ENCODE data around the gene CSF1. TPM values are rescaled to one million over a fixed set of nuclear protein-coding genes. Genes with fewer than 3 reads are reported as not detected.

CSF1 gene
- polyA plus RNA-seq, 1 donor (not counting 4 experiments of a cell fraction or from before 2014, with no cell fraction given), result 1.8 TPM

GRCh38 chr1:109902204-109902985, 8.3 kb upstream of the CSF1 start:
- Histone ChIP-seq H2AFZ (ENCODE audit: control insufficient read depth, low read length) (no peak overlapping the region), H3K9ac (ENCODE audit: control insufficient read depth, extremely low read depth, insufficient read depth, low read length) (no peak overlapping the region), H3K4me2 (ENCODE audit: control insufficient read depth, extremely low read depth, insufficient read depth, low read depth, low read length) (peak overlapping the region; percentile 34), H3K27ac (ENCODE audit: control insufficient read depth, insufficient read depth, low read length) (no peak overlapping the region), H3K4me3 (ENCODE audit: control insufficient read depth in 2 of 3, extremely low read depth in 1 of 3, insufficient read depth in 2 of 3, low read depth in 1 of 3, low read length in 3 of 3) (no peak overlapping the region), H4K20me1 (ENCODE audit: control insufficient read depth, extremely low read depth, insufficient read depth, low read length) (no peaks in the 10 kb centered on the region), H3K4me1 (ENCODE audit: control insufficient read depth, extremely low read depth, insufficient read depth, low read length) (peaks cover 9% of the 10 kb centered on the region), H3K9me1 (ENCODE audit: control insufficient read depth, extremely low read depth, insufficient read depth, low read length) (no peaks in the 10 kb centered on the region), H3K27me3 (ENCODE audit: control insufficient read depth, extremely low read depth, insufficient read depth, low read length) (no peaks in the 10 kb centered on the region), H3K79me2 (ENCODE audit: control insufficient read depth, insufficient read depth, low read length) (no peaks in the 10 kb centered on the region), H3K36me3 (ENCODE audit: control insufficient read depth in 2 of 2, extremely low read depth in 1 of 2, insufficient read depth in 2 of 2, low read length in 2 of 2) (no peaks in the 10 kb centered on the region), H3K9me3 (ENCODE audit: control insufficient read depth, low read depth, low read length) (no peaks in the 10 kb centered on the region)
- FAIRE-seq (no peak), DNase-seq (ENCODE audit: low read depth, low spot score) (no peak)
- no peak for TF ChIP-seq CTCF (optimal IDR thresholded peaks at IDR 0.05 in 1 of 3, IDR thresholded peaks at IDR 0.05 in 1 of 3, conservative IDR thresholded peaks at IDR 0.05 in 1 of 3; ENCODE audit: extremely low read depth in 1 of 3, insufficient read depth in 2 of 3, low read length in 3 of 3)
- no peak for TF ChIP-seq EZH2 (IDR thresholded peaks at IDR 0.05; ENCODE audit: low read length)
- dilution Hi-C loops (cut with MboI; ENCODE audit: extremely low pct_ligation_motif_present, low sequenced_read_pairs), result no loop called here

DNA sequence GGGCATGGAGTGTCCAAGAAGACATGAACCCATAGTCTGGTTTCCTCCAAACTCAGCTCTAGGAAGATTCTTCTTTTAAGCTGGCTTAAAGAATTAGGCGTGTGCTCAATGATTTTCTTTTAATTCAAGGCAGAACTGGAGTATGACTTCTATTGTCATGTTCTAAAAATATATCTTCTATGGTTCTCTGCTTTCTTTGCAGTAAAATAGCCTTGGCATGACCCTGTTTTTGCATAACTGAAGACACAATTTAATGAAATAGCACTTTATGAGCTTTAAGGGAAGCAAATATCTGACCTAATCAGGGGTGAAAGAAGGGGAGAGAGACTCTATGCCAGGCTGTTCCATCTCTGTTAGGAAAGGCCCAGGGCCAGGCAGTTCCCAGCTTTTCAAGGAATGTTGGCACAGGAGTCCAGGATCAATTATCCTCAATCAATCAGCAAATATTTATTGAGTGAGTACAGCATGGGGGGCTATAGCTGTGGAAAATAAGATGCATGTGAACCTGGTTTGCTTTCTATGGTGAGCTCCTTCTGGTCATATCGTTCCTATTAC, 7.2 kb upstream of the CSF1 start:
- no peaks in the 10 kb centered on the region for H4K20me1 ChIP-seq (ENCODE audit: control insufficient read depth, extremely low read depth, insufficient read depth, low read length)
- TF ChIP-seq CTCF (optimal IDR thresholded peaks at IDR 0.05 in 1 of 3, IDR thresholded peaks at IDR 0.05 in 1 of 3, conservative IDR thresholded peaks at IDR 0.05 in 1 of 3; ENCODE audit: extremely low read depth in 1 of 3, insufficient read depth in 2 of 3, low read length in 3 of 3) (no peak), EZH2 (IDR thresholded peaks at IDR 0.05; ENCODE audit: low read length) (no peak)
- no peak overlapping the region for H3K9ac ChIP-seq (ENCODE audit: control insufficient read depth, extremely low read depth, insufficient read depth, low read length)
- H3K4me3 ChIP-seq (ENCODE audit: control insufficient read depth in 2 of 3, extremely low read depth in 1 of 3, insufficient read depth in 2 of 3, low read depth in 1 of 3, low read length in 3 of 3), result no peak overlapping the region
- no peak overlapping the region for H2AFZ ChIP-seq (ENCODE audit: control insufficient read depth, low read length)
- dilution Hi-C loops (cut with MboI; ENCODE audit: extremely low pct_ligation_motif_present, low sequenced_read_pairs), result no loop called here
- no peak overlapping the region for H3K27ac ChIP-seq (ENCODE audit: control insufficient read depth, insufficient read depth, low read length)
- DNase-seq (ENCODE audit: low read depth, low spot score) (no peak), FAIRE-seq (no peak)
- no peak overlapping the region for H3K4me2 ChIP-seq (ENCODE audit: control insufficient read depth, extremely low read depth, insufficient read depth, low read depth, low read length)
- H3K4me1 ChIP-seq (ENCODE audit: control insufficient read depth, extremely low read depth, insufficient read depth, low read length), result peaks cover 9% of the 10 kb centered on the region
- peaks cover 7% of the 10 kb centered on the region for H3K27me3 ChIP-seq (ENCODE audit: control insufficient read depth, extremely low read depth, insufficient read depth, low read length)
- H3K9me1 ChIP-seq (ENCODE audit: control insufficient read depth, extremely low read depth, insufficient read depth, low read length), result no peaks in the 10 kb centered on the region
- H3K79me2 ChIP-seq (ENCODE audit: control insufficient read depth, insufficient read depth, low read length), result no peaks in the 10 kb centered on the region
- H3K36me3 ChIP-seq (ENCODE audit: control insufficient read depth in 2 of 2, extremely low read depth in 1 of 2, insufficient read depth in 2 of 2, low read length in 2 of 2), result no peaks in the 10 kb centered on the region
- no peaks in the 10 kb centered on the region for H3K9me3 ChIP-seq (ENCODE audit: control insufficient read depth, low read depth, low read length)

All from keratinocyte (primary cell).